ENCODE results near the gene NACA2.
"Not testable (repeated sequence)": the region's sequence is repeated elsewhere in the genome, so short reads cannot be mapped to it uniquely, and the experiment has no call there.

The NACA2 gene

DNA sequence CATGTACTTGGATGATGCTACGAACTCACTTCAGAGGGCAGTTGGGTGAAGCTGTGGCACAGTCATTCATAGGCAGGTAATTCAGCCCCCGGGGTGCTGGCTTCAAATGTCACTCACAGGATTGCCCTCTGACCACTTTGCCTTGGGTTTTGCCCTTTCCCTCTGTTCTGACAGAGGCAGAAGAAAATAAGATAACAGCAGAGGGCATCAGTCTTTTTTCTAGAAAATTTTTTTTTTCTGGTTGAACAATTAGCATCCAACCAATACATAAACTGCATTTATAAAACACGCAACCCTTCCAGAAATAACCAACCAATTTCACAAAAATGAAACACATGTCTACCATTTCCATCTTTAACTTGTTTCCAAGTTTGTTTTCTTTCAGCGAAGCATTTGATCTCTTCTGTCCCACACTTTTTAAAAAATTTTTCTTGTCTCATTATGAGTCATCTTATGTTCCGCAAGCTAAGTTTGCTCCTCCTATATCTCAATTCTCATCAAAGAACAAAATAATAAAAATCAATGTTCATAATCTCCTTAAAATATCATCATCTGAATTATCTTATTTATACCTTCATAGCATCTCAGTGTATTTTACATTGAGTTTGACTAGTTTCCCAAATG lies 15.6 kb downstream of the NACA2 start:
- no peak for DNase-seq

DNA sequence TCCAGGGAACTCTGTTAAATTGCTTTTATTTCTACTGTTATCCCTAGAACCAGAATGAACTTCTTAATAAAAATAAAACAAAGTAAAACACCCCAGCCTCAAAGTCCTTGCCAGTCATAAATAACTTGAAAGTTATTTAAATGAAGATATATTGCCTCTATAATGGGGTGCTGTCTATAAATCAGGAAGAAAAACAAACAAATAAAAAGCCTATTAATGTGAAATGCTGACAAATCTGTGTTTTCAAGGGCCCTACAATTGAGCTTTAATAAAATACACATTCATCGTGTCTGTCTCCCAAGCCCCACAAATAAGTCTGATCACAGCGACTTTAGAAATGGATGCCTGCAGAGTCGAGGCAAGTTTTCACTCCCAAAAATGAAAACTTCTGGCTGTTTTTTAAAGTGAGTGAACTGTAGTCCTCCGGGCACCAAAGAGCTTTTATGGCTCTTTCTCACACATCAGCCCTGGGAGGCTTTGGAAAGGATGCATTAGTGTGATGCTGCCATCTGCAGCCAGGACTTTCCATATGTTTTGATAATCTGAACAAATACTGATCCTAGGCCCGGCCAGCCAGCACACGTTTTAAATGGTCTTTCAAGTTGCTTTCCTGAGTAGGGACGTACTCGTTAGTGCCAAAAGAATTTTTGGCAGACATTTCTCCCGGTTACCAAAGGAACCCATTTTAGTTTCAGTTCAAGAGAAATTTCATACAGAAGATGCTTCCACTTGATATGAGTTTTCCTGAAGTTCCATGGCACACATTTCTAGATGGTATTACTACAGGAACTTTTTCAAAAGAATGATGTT lies 16.3 kb downstream of the NACA2 start:
- no peak for DNase-seq

DNA sequence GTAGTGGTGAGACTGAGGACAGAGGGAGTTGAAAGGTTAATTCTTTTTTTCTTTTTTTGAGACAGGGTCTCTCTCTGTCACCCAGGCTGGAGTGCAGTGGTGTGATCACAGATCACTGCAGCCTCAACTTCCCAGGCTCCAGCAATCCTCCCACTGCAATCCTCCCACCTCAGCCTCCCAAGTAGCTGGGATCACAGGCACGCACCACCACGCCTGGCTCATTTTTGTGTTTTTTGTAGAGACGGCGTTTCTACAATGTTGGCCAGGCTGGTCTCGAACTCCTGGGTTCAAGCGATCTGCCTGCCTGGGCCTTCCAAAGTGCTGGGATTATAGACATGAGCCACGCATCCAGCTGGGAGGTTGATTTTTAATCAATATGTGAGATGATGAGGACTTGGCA lies 18.5 kb downstream of the NACA2 start:
- DNase-seq = not testable (repeated sequence)

DNA sequence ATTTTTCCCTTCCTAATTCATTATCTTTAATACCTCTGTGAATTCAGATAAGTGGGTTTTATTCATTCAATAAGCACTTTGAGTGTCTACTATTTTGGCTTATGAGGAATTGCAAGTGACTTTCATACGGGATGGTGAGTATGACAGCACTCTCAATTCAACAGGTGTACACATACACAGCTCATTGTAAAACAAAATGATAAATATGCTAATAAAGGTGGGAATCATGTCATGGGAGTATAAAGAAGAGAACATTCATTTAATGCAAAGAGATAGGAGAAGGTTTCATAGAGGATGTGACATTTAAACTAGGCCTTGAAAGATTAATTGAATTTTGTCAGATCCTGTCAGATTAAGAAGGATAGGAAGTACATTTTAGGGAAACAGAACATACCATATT lies 19.4 kb downstream of the NACA2 start:
- DNase-seq = no peak

DNA sequence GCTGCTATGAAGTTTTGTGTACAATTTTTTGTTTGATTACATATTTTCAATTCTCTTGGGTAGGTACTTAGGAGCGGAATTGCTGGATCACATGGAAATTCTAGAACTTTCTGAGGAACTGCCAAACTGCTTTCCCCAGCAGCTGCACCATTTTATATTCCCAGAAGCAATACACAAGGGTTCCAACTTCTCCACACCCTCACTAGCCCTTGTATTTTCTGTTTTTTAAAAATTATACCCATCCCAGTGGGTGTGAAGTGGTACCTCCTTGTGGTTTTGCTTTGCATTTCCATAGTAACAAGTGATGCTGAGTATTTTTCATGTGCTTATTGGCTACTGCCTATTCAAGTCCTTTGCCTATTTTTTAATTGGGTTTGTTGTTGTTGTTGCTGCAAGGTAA lies 20.9 kb downstream of the NACA2 start:
- no peak for DNase-seq

DNA sequence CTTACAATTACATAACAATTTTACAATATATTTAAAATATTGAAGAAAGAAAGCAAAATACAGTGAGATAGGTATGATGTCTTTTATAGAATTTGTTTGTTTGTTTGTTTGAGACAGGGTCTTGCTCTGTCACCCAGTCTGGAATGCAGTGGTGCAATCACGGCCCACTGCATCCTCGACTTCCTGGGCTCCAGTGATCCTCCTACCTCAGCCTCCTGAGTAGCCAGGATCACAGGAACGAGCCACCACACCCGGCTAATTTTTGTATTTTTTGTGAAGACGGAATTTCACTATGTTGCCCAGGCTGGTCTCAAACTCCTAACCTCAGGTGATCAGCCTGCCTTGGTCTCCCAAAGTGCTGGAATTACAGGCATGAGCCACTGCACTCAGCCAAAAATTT lies 21.5 kb downstream of the NACA2 start:
- DNase-seq = not testable (repeated sequence)

DNA sequence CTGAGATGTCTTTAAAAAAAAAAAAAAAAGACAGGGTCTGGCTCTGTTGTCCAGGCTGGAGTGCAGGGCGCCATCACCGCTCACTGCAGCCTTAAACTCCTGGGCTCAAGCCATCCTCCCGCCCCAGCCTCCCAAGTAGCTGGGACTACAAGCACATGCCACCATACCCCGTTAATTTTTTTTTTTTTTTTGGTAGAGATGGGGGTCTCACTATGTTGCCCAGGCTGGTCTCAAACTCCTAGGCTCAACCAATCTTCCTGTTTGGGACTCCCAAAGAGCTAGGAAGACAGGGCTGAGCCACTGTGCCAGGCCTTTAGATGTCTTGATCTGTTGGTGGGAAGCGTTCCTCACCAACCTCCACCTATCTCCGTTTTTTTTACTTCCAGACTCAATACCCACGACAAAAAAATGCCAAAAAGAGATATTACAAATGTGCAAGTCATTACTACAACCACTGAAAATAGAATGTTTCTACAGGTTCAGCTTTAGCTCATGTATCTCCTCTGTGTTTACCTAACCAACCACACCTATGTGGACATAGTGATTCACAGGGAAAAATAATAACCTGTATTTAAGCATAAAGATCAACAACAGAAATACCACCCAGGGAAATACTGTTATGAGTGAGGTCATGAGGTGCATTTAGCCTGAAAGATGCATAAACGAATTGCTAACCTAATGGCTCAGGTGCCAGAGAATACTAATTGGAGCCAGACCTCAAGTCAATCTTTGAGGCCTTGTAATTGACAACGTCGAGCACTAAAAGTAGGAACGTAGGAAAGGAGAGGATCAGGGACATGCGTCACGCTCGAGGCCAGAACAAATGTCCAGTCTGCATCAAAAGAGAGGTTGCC lies 22.6 kb downstream of the NACA2 start:
- DNase-seq = no peak

DNA sequence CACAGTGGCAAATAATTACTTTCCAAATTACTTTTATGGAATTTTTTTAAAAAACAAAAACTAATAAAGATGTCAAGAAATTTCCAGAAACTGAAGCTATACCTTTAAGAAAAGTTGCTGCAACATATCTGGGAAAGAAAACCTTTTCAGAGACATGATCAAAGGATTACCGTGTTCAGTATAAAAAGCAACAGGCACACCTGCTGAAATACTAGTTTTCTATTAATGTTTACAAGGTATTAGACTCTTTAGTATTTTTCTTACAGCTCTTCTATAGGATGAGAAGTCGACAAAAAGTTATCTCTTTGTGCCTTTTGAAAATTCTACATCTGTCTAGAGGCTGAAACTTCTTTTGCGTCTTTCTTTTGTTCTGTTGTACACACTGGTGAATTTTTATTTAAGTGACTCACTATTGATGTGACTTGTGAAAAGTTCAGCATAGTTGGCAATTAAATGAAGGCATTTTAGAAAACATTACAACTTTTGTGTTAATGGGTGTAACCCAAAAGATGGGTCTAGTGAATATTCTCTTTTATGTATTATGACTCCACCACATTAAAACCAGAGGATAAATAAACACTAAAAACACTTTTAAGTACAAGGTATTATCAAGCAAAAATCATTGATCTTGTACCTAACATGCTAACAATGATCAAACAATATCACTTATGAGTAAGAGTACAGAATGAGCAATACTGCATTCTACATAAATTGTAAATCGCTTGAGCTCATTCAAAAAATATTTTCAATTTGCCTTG lies 23.8 kb downstream of the NACA2 start:
- DNase-seq = no peak

DNA sequence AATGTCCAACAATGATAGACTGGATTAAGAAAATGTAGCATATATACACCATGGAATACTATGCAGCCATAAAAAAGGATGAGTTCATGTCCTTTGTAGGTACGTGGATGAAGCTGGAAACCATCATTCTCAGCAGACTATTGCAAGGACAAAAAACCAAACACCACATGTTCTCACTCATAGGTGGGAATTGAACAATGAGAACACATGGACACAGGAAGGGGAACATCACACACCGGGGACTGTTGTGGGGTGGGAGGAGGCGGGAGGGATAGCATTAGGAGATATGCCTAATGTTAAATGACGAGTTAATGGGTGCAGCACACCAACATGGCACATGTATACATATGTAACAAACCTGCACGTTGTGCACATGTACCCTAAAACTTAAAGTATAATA lies 24.6 kb downstream of the NACA2 start:
- not testable (repeated sequence) for DNase-seq

DNA sequence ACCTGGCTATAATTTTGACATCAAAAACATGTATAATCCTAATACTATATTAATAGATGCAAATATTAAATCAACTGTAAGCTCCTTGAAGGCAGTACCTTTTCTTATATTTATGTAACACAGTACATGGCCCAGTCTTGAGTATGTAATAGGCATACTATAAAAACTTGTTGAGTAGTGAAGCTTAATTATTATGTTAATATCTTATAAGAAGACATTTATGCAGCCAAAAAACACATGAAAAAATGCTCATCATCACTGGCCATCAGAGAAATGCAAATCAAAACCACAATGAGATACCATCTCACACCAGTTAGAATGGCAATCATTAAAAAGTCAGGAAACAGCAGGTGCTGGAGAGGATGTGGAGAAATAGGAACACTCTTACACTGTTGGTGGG lies 25.2 kb downstream of the NACA2 start:
- not testable (repeated sequence) for DNase-seq

DNA sequence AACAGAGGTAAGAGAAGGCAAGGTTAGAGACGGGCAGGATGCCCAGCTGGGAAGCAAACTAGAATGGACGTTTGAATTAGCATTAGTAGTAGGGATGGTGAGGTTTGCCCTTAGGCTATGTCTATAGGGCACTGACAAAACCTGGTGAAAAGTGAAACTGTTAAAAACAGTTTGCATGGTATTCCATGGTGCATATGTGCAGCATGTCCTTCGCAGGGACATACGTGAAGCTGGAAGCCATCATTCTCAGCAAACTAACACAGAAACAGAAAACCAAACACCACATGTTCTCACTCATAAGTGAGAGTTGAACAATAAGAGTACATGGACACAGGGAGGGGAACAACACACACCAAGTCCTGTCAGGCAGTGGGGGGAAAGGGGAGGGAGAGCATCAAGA lies 25.8 kb downstream of the NACA2 start:
- DNase-seq = no peak

DNA sequence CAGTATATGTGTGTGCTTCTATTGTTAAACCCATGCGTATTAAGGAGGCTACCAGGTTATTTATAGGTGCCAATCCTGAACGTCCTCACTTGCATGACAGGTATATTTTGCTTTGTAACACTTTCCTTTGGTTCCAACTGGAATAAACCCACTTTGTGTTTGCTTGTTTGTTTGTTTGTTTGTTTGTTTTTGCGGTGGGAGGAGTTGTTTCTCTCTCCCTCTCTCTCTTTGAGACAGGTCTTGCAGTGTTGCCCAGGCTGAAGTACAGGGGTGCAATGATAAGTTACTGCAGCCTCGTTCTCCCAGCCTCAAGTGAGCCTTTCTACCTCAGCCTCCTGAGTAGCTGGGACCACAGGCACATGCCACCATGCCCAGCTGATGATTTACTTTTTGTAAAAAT lies 28.7 kb downstream of the NACA2 start:
- no peak for DNase-seq

DNA sequence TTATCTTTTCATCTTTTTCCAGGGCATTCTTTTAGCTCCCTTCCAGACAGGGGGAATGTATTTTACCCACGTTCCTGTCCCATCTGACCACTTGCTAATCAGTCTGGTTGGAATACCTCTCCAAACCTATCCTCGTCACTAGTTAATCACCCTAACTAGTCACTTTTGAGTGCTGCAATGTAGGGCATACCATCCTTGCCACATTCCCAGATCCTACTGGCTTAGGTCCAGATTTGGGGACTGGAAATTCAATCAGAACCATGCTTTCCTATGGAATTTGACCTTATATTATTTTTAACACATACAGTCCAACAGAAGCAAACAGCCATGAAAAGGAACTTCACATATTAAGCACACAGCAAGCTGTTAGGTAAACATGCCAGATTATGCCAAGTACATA lies 29.7 kb downstream of the NACA2 start:
- DNase-seq = no peak

DNA sequence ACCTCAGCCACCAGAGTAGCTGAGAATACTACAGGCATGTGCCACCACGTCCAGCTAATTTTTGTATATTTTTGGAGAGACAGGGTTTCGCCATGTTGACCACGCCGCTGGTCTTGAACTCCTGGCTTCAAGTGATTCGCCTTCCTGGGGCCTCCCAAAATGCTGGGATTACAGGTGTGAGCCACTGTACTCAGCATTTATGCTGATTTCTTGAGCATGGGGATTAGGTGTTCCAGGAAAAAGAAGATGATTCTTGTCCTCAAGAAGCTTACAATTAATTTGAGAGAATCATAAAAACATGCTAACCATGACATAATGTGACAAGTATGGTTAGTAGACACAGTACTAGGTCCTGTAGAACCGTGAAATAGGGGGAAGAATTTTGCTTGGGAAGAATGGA lies 30.9 kb downstream of the NACA2 start:
- no peak for DNase-seq

DNA sequence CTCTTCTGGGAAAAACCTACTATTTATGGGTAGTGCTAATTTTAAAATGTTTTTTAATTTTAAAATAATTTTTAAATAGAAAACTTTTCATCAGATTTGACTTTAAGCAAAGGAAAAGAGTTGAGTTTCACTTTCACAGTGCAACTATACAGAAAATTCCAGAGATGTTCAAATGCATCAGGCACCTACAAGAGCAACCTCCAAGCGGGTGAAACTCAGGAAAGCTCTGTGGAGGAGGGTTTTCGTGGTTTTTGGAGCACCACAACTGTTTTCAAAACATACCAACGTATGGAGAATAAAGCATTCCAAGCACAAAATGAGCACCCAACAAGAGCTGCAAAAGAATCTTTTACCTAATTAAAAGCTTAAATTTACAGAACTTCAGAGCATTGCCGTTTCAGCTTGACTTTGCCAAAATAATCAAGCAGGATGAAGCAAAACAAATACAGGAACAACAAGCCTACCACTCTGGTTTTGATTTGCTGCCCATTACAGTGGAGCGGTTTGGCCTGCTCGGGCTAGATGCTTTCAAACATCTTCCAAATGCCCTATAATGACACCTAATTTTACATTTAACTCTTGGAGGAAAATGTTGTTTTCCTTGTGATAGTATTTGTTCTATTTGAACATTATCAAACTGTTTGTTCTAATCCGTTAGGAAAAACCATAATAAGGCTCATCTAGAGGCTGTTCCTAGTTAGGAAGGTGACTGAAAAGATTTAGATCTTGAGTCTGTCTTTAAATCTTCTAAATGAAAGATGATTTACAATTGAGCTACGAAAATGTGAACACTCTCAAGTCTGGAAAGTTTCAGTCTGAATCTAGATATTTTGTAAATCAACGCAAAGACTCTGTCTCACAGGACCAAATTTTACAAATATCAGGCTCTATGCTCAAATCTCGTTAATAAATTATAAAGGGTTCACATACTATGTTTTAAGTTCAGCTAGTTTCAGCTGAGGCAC lies 34.5 kb downstream of the NACA2 start:
- no peak for DNase-seq

DNA sequence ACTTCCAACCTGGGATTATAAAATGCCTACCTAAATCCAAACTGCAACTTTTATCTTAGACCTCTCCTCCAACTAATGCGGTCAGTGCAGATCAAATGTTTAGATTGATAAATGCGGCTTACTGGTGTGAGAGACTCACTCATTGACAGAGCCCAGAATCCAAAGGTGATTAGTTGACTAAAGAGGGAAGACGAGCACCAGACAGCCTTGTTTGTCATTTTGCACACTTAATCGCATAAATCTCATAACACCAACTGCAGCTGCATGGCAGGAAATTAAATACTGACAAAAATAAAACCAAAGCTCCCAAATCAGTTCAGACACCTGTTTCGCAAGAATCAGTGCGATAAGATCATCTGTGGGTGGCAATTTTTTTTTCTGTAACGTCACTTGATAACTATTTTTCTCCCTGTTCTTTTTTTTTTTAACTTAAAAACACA lies 35.9 kb downstream of the NACA2 start:
- no peak for DNase-seq

DNA sequence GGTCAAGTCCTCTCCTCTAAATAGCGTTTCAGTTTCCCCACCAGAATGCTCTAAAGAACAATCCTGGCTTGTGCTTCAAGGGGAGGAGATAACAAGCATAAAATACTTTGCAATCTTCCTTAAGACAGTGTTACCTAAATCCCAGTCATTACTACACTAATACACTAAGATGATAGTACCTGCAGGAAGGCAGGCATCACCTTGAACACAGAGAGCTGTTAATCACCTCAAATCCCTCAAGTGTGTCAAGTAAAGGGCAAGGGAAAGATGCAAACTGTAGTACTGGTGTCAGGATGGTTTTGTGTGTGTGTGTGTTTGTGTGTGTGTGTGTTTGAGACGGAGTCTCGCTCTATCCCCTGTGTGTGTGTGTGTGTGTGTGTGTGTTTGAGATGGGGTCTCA lies 36.8 kb downstream of the NACA2 start:
- no peak for DNase-seq

DNA sequence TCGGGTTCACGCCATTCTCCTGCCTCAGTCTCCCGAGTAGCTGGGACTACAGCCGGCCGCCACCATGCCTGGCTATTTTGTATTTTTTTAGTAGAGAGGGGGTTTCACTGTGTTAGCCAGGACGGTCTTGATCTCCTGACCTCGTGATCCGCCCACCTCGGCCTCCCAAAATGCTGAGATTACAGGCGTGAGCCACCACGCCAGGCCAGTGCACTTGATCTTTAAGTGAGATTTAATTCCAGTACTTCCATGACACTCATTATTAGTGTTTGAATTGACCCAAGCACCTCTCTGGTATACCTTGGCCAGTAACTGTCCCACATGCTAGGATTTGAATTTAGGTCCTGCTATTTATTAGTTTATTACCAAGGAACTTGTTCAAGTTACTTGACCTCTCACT lies 38.5 kb downstream of the NACA2 start:
- DNase-seq = not testable (repeated sequence)

DNA sequence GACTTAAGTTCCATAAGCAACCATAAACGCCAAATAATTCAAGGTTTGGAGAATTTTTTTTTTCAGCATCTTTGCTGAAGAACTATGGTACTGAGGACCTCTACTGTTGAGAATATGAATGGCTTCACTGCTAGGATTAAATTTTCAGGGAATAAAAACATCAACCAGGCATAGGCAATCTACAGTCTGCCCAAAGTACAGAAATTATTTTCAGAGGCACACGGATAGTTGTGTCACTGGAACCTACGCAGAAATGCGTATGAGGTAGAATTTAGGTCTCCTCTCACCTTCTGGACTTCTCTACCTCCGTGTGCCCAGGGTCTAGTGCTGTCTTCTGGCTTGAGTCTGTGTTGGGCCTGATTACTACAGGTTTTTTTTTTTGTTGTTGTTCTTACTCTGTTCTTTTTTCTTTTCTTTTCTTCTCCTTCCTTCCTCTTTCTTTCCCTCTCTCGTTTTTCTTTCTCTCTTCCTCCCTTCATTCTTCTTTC lies 39.7 kb downstream of the NACA2 start:
- DNase-seq = peak; percentile 7

DNA sequence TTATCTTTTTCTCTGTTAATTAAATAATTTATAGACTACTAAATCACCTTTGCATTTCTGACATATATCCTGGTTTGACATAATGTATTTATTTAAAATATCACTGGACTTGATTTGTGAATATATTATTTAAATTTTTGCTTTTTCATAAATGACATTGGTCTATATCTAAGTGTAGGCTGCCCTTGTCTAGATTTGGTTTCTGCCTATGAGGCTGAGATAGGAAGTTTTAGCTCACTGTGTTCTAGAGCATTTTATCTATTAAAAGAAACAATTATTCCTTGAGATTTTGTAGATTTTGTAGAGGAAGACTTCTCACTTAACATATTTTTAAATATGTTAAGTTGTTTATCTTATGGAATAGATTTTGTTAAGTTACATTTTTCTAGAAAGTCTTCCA lies 43.9 kb downstream of the NACA2 start:
- DNase-seq = no peak

DNA sequence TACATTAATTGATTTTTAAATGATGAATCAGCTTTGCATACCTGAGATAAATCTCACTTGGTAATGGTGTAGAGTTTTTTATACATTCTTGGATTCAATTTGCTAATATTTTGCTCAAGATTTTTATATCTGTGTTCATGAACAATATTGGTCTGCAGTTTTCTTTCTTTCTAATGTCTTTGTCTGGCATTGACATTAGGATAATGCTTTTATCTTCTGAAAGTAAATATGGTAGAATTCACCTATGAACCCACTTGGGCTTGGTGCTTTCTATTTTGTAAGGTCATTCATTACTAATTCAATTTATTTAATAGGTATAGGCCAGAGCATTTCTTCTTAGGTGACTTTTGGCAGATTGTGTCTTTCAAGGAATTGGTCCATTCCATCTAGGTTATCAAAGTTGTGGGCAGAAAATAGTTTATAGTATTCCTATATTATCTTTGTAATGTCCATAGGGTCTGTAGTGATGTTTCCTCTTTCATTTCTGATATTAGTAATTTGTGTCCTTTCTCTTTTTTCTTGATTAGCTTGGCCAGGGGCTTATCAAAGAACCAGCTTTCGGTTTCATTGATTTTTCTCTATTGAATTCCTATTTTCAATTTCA lies 45.6 kb downstream of the NACA2 start:
- no peak for DNase-seq
